Left ventricle myocardium inferior (tissue), 1 donor: Measurements from ENCODE around the gene CAMK1D. TPM values are rescaled to one million over a fixed set of nuclear protein-coding genes. Genes with fewer than 3 reads are reported as not detected.
"Not testable (repeated sequence)": the region's sequence is repeated elsewhere in the genome, so short reads cannot be mapped to it uniquely, and the experiment has no call there.

Source experiments
- DNase-seq: peaks from one replicate; pipeline ENCODE4 v3.0.0-alpha.2; 2020
- H3K27ac ChIP-seq: fragments of 200-600 bp; replicated peaks from 2 replicates; pipeline ENCODE4 v1.8.0; 2021
- H3K27me3 ChIP-seq: fragments of 200-600 bp; 2 replicates; pipeline ENCODE4 v1.8.0; 2021; ENCODE audit warnings: low read depth
- H3K36me3 ChIP-seq: fragments of 200-600 bp; 2 replicates; pipeline ENCODE4 v1.8.0; 2021
- H3K4me1 ChIP-seq: fragments of 200-600 bp; 2 replicates; pipeline ENCODE4 v1.8.0; 2021
- H3K4me3 ChIP-seq: fragments of 200-600 bp; 2 replicates; pipeline ENCODE4 v1.8.0; 2021; ENCODE audit warnings: mild to moderate bottlenecking, moderate library complexity
- H3K9me3 ChIP-seq: fragments of 200-600 bp; replicated peaks from 2 replicates; pipeline ENCODE4 v1.8.0; 2021
- CTCF ChIP-seq: fragments of 200-600 bp; IDR thresholded peaks from 2 replicates; pipeline ENCODE4 v1.8.0; 2021; ENCODE audit warnings: antibody characterized with exemption, mild to moderate bottlenecking, borderline replicate concordance
- intact Hi-C: fragments of 100-400 bp; cut with micrococcal nuclease; formaldehyde crosslinking; loops from one replicate; pipeline ENCODE4 v1.11.0; 2022
- total RNA-seq: library from RNA; stranded (reverse); fragmentation: NEBNext Ultra II Directional; extraction: Animal tissue kit (Norgen Biotek cat#: 25700); gene quantifications from one replicate; pipeline ENCODE4 v1.2.1, GENCODE V29; 2021
- donor health status: DM: no; HTN: yes; CAD: no; lungs with severe emphysema.

The CAMK1D gene
- total RNA-seq, 1 donor from 2014 or later, result 2.5 TPM

- Histone ChIP-seq H3K27ac (peak overlapping the region; percentile 87), H3K9me3 (no peaks in the 10 kb centered on the region), H3K4me3 (peak overlapping the region; percentile 92), H3K4me1 (peaks cover 35% of the 10 kb centered on the region), H3K36me3 (no peaks in the 10 kb centered on the region), H3K27me3 (no peaks in the 10 kb centered on the region)
- intact Hi-C loops, result no loop called here
- TF ChIP-seq CTCF, result no peak
- DNase-seq, result no peak
Observed at GRCh38 chr10:12350925-12351324, 1.6 kb downstream of the CAMK1D start.

- peaks cover 35% of the 10 kb centered on the region for H3K4me1 ChIP-seq
- intact Hi-C loops, result no loop called here
Observed at GRCh38 chr10:12351447-12351846, 2.1 kb downstream of the CAMK1D start.

GRCh38 chr10:12351889-12352288 lies 2.5 kb downstream of the CAMK1D start:
- Histone ChIP-seq H3K9me3 (no peaks in the 10 kb centered on the region), H3K4me1 (peaks cover 35% of the 10 kb centered on the region), H3K36me3 (no peaks in the 10 kb centered on the region), H3K27ac (no peak overlapping the region), H3K4me3 (no peak overlapping the region), H3K27me3 (no peaks in the 10 kb centered on the region)
- no peak for DNase-seq
- no peak for TF ChIP-seq CTCF
- intact Hi-C loops, result no loop called here

More at GRCh38 chr10:12351447-12351846, 2.1 kb downstream of the CAMK1D start:
- Histone ChIP-seq H3K27me3 (no peaks in the 10 kb centered on the region), H3K27ac (no peak overlapping the region), H3K36me3 (no peaks in the 10 kb centered on the region), H3K4me3 (no peak overlapping the region), H3K9me3 (no peaks in the 10 kb centered on the region)
- TF ChIP-seq CTCF, result no peak
- DNase-seq, result no peak

- Histone ChIP-seq H3K4me3 (no peak overlapping the region), H3K27ac (no peak overlapping the region), H3K9me3 (no peaks in the 10 kb centered on the region), H3K27me3 (no peaks in the 10 kb centered on the region), H3K4me1 (peaks cover 28% of the 10 kb centered on the region), H3K36me3 (no peaks in the 10 kb centered on the region)
- DNase-seq, result no peak
- no peak for TF ChIP-seq CTCF
- intact Hi-C loops, result no loop called here
Observed at GRCh38 chr10:12353399-12354242, 4.3 kb downstream of the CAMK1D start.

- H3K27ac ChIP-seq, H3K27me3 ChIP-seq, H3K4me3 ChIP-seq, DNase-seq, H3K36me3 ChIP-seq, intact Hi-C loops, H3K9me3 ChIP-seq: not testable (repeated sequence)
- H3K4me1 ChIP-seq, result peaks cover 30% of the 10 kb centered on the region
Observed at GRCh38 chr10:12354696-12355095, 5.3 kb downstream of the CAMK1D start.

- Histone ChIP-seq H3K27me3 (no peaks in the 10 kb centered on the region), H3K4me1 (peaks cover 26% of the 10 kb centered on the region), H3K9me3 (no peaks in the 10 kb centered on the region), H3K4me3 (no peak overlapping the region), H3K27ac (no peak overlapping the region), H3K36me3 (no peaks in the 10 kb centered on the region)
- no peak for TF ChIP-seq CTCF
- intact Hi-C loops, result no loop called here
- DNase-seq, result no peak
Observed at GRCh38 chr10:12355384-12355783, 6.0 kb downstream of the CAMK1D start.
